AG10803 (cell line): Measurements from ENCODE around the gene CHKA.

Experiments used
- DNase-seq: peaks from one replicate; pipeline ENCODE4 v3.0.0; 2010; ENCODE audit warnings: low read depth
- H3K4me3 ChIP-seq: 2 replicates; pipeline ENCODE4 v1.5.1; 2011; ENCODE audit warnings: mild to moderate bottlenecking, low read length, control low read depth
- CTCF ChIP-seq: conservative IDR thresholded peaks from 2 replicates; pipeline ENCODE4 v1.5.1; 2011; ENCODE audit warnings: mild to moderate bottlenecking, low read length, control low read depth, inconsistent platforms

Gene CHKA

GRCh38 chr11:68035266-68035876 lies 85.8 kb downstream of the CHKA start:
- no peak overlapping the region for H3K4me3 ChIP-seq
- no peak for DNase-seq
- no peak for TF ChIP-seq CTCF

GRCh38 chr11:68033708-68034045 lies 87.5 kb downstream of the CHKA start:
- no peak overlapping the region for H3K4me3 ChIP-seq
- no peak for TF ChIP-seq CTCF
- DNase-seq: no peak

- TF ChIP-seq CTCF: no peak
- H3K4me3 ChIP-seq: no peak overlapping the region
- no peak for DNase-seq
Measured at GRCh38 chr11:68032997-68033707, 88.0 kb downstream of the CHKA start.

- TF ChIP-seq CTCF: no peak
- no peak for DNase-seq
- no peak overlapping the region for H3K4me3 ChIP-seq
Measured at GRCh38 chr11:68032003-68032402, 89.2 kb downstream of the CHKA start.

GRCh38 chr11:68031144-68031464 lies 90.1 kb downstream of the CHKA start:
- H3K4me3 ChIP-seq: peak overlapping the region; percentile 87
- no peak for TF ChIP-seq CTCF
- DNase-seq: peak; percentile 44

GRCh38 chr11:68030318-68031143 lies 90.7 kb downstream of the CHKA start, which contains the start of gene NDUFS8:
Gene NDUFS8, plus strand, starts transcription at chr11:68030681. Its CDS starts 1,471 bp downstream, at chr11:68032152.
- no peak for TF ChIP-seq CTCF
- peak; percentile 99 for DNase-seq
- peak within 1 kb of the TSS; percentile 87 for H3K4me3 ChIP-seq
